SU-DHL-6 (cell line): ENCODE data around the gene JOSD1.

Experiments used
- H2AFZ ChIP-seq: fragments of 200-600 bp; sonication (generic); 2 replicates; pipeline ENCODE4 v1.6.1; 2014; ENCODE audit warnings: low read depth, mild to moderate bottlenecking, moderate library complexity, mixed read lengths, antibody characterized with exemption, low read length; ENCODE audit not compliant: severe bottlenecking
- H3F3A ChIP-seq: fragments of 200-600 bp; shearing (Covaris generic); 2 replicates; pipeline ENCODE4 v1.6.0; 2016; ENCODE audit warnings: antibody characterized with exemption, mild to moderate bottlenecking; ENCODE audit not compliant: insufficient read depth
- H3K27ac ChIP-seq: fragments of 200-600 bp; sonication (generic); 2 replicates; pipeline ENCODE4 v1.5.1; 2016; ENCODE audit warnings: low read depth, mild to moderate bottlenecking, low read length, moderate library complexity, mixed read lengths
- H3K27me3 ChIP-seq: fragments of 200-600 bp; sonication (generic), shearing (Covaris generic); 2 replicates; pipeline ENCODE4 v1.6.0; 2014; ENCODE audit warnings: mild to moderate bottlenecking, low read length
- H3K36me3 ChIP-seq: fragments of 200-600 bp; sonication (generic); 2 replicates; pipeline ENCODE4 v1.6.1; 2014; ENCODE audit warnings: mild to moderate bottlenecking, low read length, mixed read lengths
- H3K4me2 ChIP-seq: fragments of 300-600, 200-600 bp; shearing (Covaris generic), sonication (generic); 2 replicates; pipeline ENCODE4 v1.6.0; 2014; ENCODE audit warnings: low read length, low read depth, mild to moderate bottlenecking; ENCODE audit not compliant: poor library complexity, severe bottlenecking
- H3K4me3 ChIP-seq: fragments of 200-600 bp; sonication (generic); 2 replicates; pipeline ENCODE4 v1.5.1; 2014; ENCODE audit warnings: antibody characterized with exemption, low read length, mild to moderate bottlenecking, mixed read lengths; ENCODE audit not compliant: insufficient read depth, poor library complexity, severe bottlenecking
- H3K79me2 ChIP-seq: fragments of 200-600 bp; sonication (generic); 2 replicates; pipeline ENCODE4 v1.6.1; 2014; ENCODE audit warnings: mild to moderate bottlenecking, low read length, moderate library complexity; ENCODE audit not compliant: insufficient read depth
- H3K9ac ChIP-seq: fragments of 200-600 bp; sonication (generic); 2 replicates; pipeline ENCODE4 v1.7.0; 2014; ENCODE audit warnings: mild to moderate bottlenecking, low read length
- H3K9me2 ChIP-seq: fragments of 200-600 bp; sonication (generic); replicated peaks from 2 replicates; pipeline ENCODE4 v1.6.1; 2014; ENCODE audit warnings: low read length; ENCODE audit not compliant: insufficient read depth
- H3K9me3 ChIP-seq: fragments of 200-600 bp; sonication (generic); 2 replicates; pipeline ENCODE4 v1.6.1; 2014; ENCODE audit warnings: low read length, mixed read lengths; ENCODE audit not compliant: insufficient read depth
- H4K20me1 ChIP-seq: fragments of 200-600 bp; sonication (generic); 2 replicates; pipeline ENCODE4 v1.6.1; 2014; ENCODE audit warnings: low read depth, mild to moderate bottlenecking, antibody characterized with exemption, low read length, moderate library complexity, mixed read lengths
- EZH2phosphoT487 ChIP-seq: fragments of 200-600 bp; sonication (generic), shearing (Covaris generic); conservative IDR thresholded peaks from 2 replicates; pipeline ENCODE4 v1.6.1; 2018; ENCODE audit warnings: mild to moderate bottlenecking, antibody characterized with exemption, low read length, moderate library complexity, mixed read lengths
- TF ChIP-seq, protein P1 (sequence below): fragments of 200-600 bp; sonication (generic); IDR thresholded peaks from one replicate; pipeline ENCODE4 v1.5.1; 2017; ENCODE audit warnings: antibody characterized with exemption, mild to moderate bottlenecking, low read length, moderate library complexity; ENCODE audit not compliant: insufficient read depth, poor library complexity, severe bottlenecking

The JOSD1 gene

DNA sequence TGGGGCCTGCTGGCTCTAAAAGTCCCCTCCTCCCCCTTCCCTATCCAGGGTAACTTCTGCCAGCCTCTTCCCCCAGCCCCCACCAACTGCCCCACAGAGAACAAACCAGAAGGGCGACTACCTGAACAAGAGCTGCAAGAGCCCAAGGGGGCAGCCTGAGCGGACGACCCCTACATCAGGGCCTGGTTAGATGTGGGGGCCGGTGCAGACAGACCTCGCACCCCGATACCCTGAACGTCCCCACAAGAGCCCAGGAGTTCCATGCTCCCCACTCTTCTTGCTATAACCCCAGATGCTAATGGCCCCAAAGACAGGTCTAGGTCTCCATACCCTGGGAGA is 34.4 kb upstream of the JOSD1 start:
- Histone ChIP-seq H3K9ac (no peak overlapping the region), H3K9me2 (no peaks in the 10 kb centered on the region), H3K9me3 (no peaks in the 10 kb centered on the region), H3K4me3 (no peak overlapping the region), H3K36me3 (no peaks in the 10 kb centered on the region; the same call in 1 of the 2 replicates), H3K27me3 (no peaks in the 10 kb centered on the region), H2AFZ (no peak overlapping the region), H3K4me2 (no peak overlapping the region), H4K20me1 (no peaks in the 10 kb centered on the region), H3F3A (peaks cover 9% of the 10 kb centered on the region; the same call in 1 of the 2 replicates), H3K27ac (no peak overlapping the region), H3K79me2 (no peaks in the 10 kb centered on the region)
- no peak for TF ChIP-seq EZH2phosphoT487
- TF ChIP-seq, protein P1, sequence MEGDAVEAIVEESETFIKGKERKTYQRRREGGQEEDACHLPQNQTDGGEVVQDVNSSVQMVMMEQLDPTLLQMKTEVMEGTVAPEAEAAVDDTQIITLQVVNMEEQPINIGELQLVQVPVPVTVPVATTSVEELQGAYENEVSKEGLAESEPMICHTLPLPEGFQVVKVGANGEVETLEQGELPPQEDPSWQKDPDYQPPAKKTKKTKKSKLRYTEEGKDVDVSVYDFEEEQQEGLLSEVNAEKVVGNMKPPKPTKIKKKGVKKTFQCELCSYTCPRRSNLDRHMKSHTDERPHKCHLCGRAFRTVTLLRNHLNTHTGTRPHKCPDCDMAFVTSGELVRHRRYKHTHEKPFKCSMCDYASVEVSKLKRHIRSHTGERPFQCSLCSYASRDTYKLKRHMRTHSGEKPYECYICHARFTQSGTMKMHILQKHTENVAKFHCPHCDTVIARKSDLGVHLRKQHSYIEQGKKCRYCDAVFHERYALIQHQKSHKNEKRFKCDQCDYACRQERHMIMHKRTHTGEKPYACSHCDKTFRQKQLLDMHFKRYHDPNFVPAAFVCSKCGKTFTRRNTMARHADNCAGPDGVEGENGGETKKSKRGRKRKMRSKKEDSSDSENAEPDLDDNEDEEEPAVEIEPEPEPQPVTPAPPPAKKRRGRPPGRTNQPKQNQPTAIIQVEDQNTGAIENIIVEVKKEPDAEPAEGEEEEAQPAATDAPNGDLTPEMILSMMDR, result no peak

DNA sequence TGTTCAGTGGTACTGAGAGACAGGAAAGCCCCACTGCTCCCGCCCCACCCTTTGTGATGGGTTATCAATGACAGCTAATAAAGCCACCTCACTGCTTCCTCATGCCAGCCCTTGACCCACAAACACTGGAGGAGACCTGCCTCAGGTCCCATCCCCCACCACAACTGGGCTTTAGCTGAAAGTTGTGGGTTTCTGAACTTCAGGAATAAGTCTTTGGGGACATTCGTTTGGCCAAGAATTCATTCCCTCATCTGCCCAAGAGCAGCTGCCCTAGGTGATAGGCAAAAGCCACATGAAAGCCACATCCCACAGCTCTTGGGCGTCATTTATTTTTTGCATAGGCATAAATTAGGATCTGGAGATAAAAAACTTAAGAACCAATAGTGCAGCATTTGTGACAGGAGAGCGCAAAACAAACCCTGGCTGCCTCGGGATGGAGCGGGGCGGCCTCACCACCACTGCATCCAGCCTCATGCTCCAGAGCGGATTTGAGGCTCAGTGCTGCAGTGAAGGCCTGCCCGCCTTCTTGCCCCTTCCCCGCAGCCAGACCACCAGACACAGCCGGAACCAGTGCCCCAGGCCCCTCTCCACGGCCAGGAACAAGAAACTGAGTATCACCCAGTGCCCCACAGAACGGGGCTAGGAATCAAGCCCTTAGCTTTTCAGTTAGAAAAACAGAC is 33.8 kb upstream of the JOSD1 start:
- H2AFZ ChIP-seq, result no peak overlapping the region
- TF ChIP-seq, protein P1, result no peak
- TF ChIP-seq EZH2phosphoT487, result no peak
- H3F3A ChIP-seq, result peaks cover 9% of the 10 kb centered on the region; the same call in 1 of the 2 replicates
- no peaks in the 10 kb centered on the region; the same call in 1 of the 2 replicates for H3K36me3 ChIP-seq
- H3K79me2 ChIP-seq, result no peaks in the 10 kb centered on the region
- no peak overlapping the region for H3K4me2 ChIP-seq
- no peak overlapping the region for H3K27ac ChIP-seq
- no peak overlapping the region for H3K4me3 ChIP-seq
- no peak overlapping the region for H3K9ac ChIP-seq
- no peaks in the 10 kb centered on the region for H3K9me2 ChIP-seq
- H3K9me3 ChIP-seq, result no peaks in the 10 kb centered on the region
- H3K27me3 ChIP-seq, result no peaks in the 10 kb centered on the region
- no peaks in the 10 kb centered on the region for H4K20me1 ChIP-seq

DNA sequence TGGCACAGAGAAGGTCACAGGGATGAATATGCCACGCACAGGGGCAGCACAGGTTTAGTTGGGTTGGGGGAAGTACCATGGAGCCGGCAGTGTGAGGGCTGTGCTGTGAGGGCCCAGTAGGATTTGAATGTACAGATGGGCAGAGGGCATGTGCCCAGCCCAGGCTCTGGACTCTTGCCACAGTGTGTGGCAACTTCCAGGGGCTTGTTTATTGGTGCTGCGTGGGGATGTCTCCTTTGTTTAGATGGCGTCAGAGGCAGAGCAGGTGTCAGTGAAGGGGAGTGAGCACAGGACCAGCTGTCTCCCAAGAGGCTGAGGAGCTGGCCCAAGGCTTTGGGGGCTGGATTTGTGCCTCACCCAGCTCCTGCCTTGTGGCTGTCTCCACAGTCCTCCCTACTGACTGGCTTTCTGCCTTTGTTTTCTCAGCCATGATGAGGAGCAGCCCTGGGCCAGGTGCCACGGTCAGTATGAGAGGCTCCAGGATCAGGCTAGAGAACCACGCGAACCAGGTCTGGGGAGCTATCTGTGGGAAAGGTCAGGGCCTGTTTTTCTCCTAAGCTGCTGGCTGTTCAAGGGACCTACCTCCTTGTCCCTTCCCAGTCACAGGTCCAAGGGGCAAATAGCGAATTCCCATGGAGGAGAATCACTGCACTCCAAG is 33.1 kb upstream of the JOSD1 start:
- Histone ChIP-seq H3K4me3 (no peak overlapping the region), H3K27ac (no peak overlapping the region), H4K20me1 (no peaks in the 10 kb centered on the region), H3K9me2 (no peaks in the 10 kb centered on the region), H3K9me3 (no peaks in the 10 kb centered on the region), H3K9ac (no peak overlapping the region), H3K79me2 (no peaks in the 10 kb centered on the region), H3K27me3 (no peaks in the 10 kb centered on the region), H3F3A (peaks cover 9% of the 10 kb centered on the region; the same call in 1 of the 2 replicates), H2AFZ (no peak overlapping the region), H3K4me2 (no peak overlapping the region), H3K36me3 (no peaks in the 10 kb centered on the region; the same call in 1 of the 2 replicates)
- TF ChIP-seq, protein P1, result no peak
- TF ChIP-seq EZH2phosphoT487, result no peak
